ENCODE measurements around the gene FOXO6. TPM values are rescaled to one million over a fixed set of nuclear protein-coding genes. Genes with fewer than 3 reads are reported as not detected.
A peak's percentile ranks its signal among the peaks of the same experiment; 100 is the strongest.

Gene FOXO6
- total and polyA plus RNA-seq, 10 of the 15 experiments (the other 5 are each of a cell fraction or from before 2014, with no cell fraction given) = 0.37 TPM; not detected in 9

- in situ Hi-C loops (cut with MboI) = no loop called here
- ATAC-seq = peak; percentile 9; the same call in 2 of the 3 replicates
- Histone ChIP-seq H4K20me1 (ENCODE audit: control insufficient read depth, insufficient read depth) (no peaks in the 10 kb centered on the region), H3K36me3 (ENCODE audit: control insufficient read depth in 2 of 2, insufficient read depth in 2 of 2, low read length in 1 of 2) (no peaks in the 10 kb centered on the region), H2AFZ (ENCODE audit: control insufficient read depth, low read depth, low read length) (no peak overlapping the region), H3K27me3 (replicated peaks in 1 of 2; ENCODE audit: control insufficient read depth in 2 of 2, insufficient read depth in 2 of 2, low read length in 1 of 2) (no peaks in the 10 kb centered on the region), H3K9me3 (replicated peaks; ENCODE audit: control insufficient read depth, insufficient read depth, low read length) (no peaks in the 10 kb centered on the region), H3K27ac (ENCODE audit: control insufficient read depth, insufficient read depth) (no peak overlapping the region), H3K4me2 (ENCODE audit: control insufficient read depth, insufficient read depth) (no peak overlapping the region), H3K4me1 (ENCODE audit: control insufficient read depth, insufficient read depth, low read length) (peaks cover 4% of the 10 kb centered on the region), H3K4me3 (no peak overlapping the region), H3K9ac (ENCODE audit: control insufficient read depth, insufficient read depth, low read length) (no peak overlapping the region), H3K79me2 (ENCODE audit: control insufficient read depth, insufficient read depth, low read length) (no peaks in the 10 kb centered on the region)
- ChIA-PET POLR2A (no interaction called here), RAD21 (ENCODE audit: unreplicated experiment) (interaction anchor here (0.7 to 8.2 kb wide), 25 partner anchors 14 to 182 kb away, joined by 3 to 132 read pairs (median 4); partner anchors contain the start of gene FOXO6), CTCF (interaction anchor here (0.6 to 12.7 kb wide), 29 partner anchors 8 to 193 kb away, joined by 3 to 261 read pairs (median 5); no protein-coding TSS in a partner anchor), SMC1A (ENCODE audit: uncharacterized antibody, unreplicated experiment) (interaction anchor here (0.8 to 7.5 kb wide), 17 partner anchors 9 to 110 kb away, joined by 3 to 114 read pairs (median 5); no protein-coding TSS in a partner anchor)
- WGBS (ENCODE audit: insufficient coverage, insufficient replicate concordance, low lambda C conversion rate, missing lambda C conversion rate) = 28% methylated on average over 5 of the region's 5 CpGs
- no peak for DNase-seq (ENCODE audit: low read depth, low spot score)
- TF ChIP-seq FOS (IDR thresholded peaks at IDR 0.05; ENCODE audit: borderline replicate concordance, extremely low read depth, insufficient read length) (no peak), GATAD2B (conservative IDR thresholded peaks at IDR 0.05; ENCODE audit: low read depth) (no peak)
- TF ChIP-seq, protein P1, sequence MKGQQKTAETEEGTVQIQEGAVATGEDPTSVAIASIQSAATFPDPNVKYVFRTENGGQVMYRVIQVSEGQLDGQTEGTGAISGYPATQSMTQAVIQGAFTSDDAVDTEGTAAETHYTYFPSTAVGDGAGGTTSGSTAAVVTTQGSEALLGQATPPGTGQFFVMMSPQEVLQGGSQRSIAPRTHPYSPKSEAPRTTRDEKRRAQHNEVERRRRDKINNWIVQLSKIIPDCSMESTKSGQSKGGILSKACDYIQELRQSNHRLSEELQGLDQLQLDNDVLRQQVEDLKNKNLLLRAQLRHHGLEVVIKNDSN (IDR thresholded peaks at IDR 0.05; ENCODE audit: borderline replicate concordance, extremely low read length, insufficient read depth, low read depth, low read length) = no peak
- no peak for FAIRE-seq
- intact Hi-C loops (cut with micrococcal nuclease; ENCODE audit: unreplicated experiment) = loop anchor here (1.0 kb wide), 1 partner anchor 94 kb away; no protein-coding TSS in a partner anchor
- BruUV-seq (replicated peaks) = no TSS peak
These were observed 38.0 kb upstream of the FOXO6 start for GRCh38 chr1:41323243-41323642.

- no peak for TF ChIP-seq CHD4 (IDR thresholded peaks at IDR 0.05)
- no peak for TF ChIP-seq ZNF384 (IDR thresholded peaks at IDR 0.05; ENCODE audit: borderline replicate concordance, low read depth, low read length)
- no peak for TF ChIP-seq RAD51 (IDR thresholded peaks at IDR 0.05)
- no peak for TF ChIP-seq FOS (IDR thresholded peaks at IDR 0.05; ENCODE audit: borderline replicate concordance, extremely low read depth, insufficient read length)
- TF ChIP-seq, protein P2, sequence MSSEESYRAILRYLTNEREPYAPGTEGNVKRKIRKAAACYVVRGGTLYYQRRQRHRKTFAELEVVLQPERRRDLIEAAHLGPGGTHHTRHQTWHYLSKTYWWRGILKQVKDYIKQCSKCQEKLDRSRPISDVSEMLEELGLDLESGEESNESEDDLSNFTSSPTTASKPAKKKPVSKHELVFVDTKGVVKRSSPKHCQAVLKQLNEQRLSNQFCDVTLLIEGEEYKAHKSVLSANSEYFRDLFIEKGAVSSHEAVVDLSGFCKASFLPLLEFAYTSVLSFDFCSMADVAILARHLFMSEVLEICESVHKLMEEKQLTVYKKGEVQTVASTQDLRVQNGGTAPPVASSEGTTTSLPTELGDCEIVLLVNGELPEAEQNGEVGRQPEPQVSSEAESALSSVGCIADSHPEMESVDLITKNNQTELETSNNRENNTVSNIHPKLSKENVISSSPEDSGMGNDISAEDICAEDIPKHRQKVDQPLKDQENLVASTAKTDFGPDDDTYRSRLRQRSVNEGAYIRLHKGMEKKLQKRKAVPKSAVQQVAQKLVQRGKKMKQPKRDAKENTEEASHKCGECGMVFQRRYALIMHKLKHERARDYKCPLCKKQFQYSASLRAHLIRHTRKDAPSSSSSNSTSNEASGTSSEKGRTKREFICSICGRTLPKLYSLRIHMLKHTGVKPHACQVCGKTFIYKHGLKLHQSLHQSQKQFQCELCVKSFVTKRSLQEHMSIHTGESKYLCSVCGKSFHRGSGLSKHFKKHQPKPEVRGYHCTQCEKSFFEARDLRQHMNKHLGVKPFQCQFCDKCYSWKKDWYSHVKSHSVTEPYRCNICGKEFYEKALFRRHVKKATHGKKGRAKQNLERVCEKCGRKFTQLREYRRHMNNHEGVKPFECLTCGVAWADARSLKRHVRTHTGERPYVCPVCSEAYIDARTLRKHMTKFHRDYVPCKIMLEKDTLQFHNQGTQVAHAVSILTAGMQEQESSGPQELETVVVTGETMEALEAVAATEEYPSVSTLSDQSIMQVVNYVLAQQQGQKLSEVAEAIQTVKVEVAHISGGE (CRISPR knock-in tag; IDR thresholded peaks at IDR 0.05) = no peak
- H2AFZ ChIP-seq (ENCODE audit: control insufficient read depth, low read depth, low read length) = no peak overlapping the region
- H3K27ac ChIP-seq (ENCODE audit: control insufficient read depth, insufficient read depth) = no peak overlapping the region
- in situ Hi-C loops (cut with MboI) = loop anchor here (5.0 kb wide), 1 partner anchor 86 kb away; no protein-coding TSS in a partner anchor
- ChIA-PET POLR2A (interaction anchor here (0.5 kb wide), 1 partner anchor 1386 kb away, joined by 3 read pairs; no protein-coding TSS in a partner anchor), CTCF (interaction anchor here (1.0 to 3.5 kb wide), 2 partner anchors 52 to 93 kb away, joined by 3 to 18 read pairs; no protein-coding TSS in a partner anchor), SMC1A (ENCODE audit: uncharacterized antibody, unreplicated experiment) (interaction anchor here (0.7 to 7.5 kb wide), 3 partner anchors 15 to 91 kb away, joined by 3 to 114 read pairs (median 4); no protein-coding TSS in a partner anchor), RAD21 (ENCODE audit: unreplicated experiment) (interaction anchor here (8.2 kb wide), 1 partner anchor 91 kb away, joined by 132 read pairs; no protein-coding TSS in a partner anchor)
- peaks cover 4% of the 10 kb centered on the region for H3K4me1 ChIP-seq (ENCODE audit: control insufficient read depth, insufficient read depth, low read length)
- ATAC-seq (no peak), DNase-seq (ENCODE audit: low read depth, low spot score) (no peak), FAIRE-seq (no peak)
- WGBS (ENCODE audit: insufficient coverage, insufficient replicate concordance, low lambda C conversion rate, missing lambda C conversion rate) = 24% methylated on average over 6 of the region's 6 CpGs
- H3K27me3 ChIP-seq (replicated peaks in 1 of 2; ENCODE audit: control insufficient read depth in 2 of 2, insufficient read depth in 2 of 2, low read length in 1 of 2) = no peaks in the 10 kb centered on the region
- intact Hi-C loops (cut with micrococcal nuclease; ENCODE audit: unreplicated experiment) = no loop called here
- no peak overlapping the region for H3K4me2 ChIP-seq (ENCODE audit: control insufficient read depth, insufficient read depth)
- H3K9me3 ChIP-seq (replicated peaks; ENCODE audit: control insufficient read depth, insufficient read depth, low read length) = no peaks in the 10 kb centered on the region
- H3K9ac ChIP-seq (ENCODE audit: control insufficient read depth, insufficient read depth, low read length) = no peak overlapping the region
- no peaks in the 10 kb centered on the region for H4K20me1 ChIP-seq (ENCODE audit: control insufficient read depth, insufficient read depth)
- BruUV-seq (replicated peaks) = no TSS peak
- no peaks in the 10 kb centered on the region for H3K79me2 ChIP-seq (ENCODE audit: control insufficient read depth, insufficient read depth, low read length)
- no peak overlapping the region for H3K4me3 ChIP-seq
- no peaks in the 10 kb centered on the region for H3K36me3 ChIP-seq (ENCODE audit: control insufficient read depth in 2 of 2, insufficient read depth in 2 of 2, low read length in 1 of 2)
These were observed 35.4 kb upstream of the FOXO6 start for GRCh38 chr1:41325801-41326200.
